Liver (tissue), 3 donors: ENCODE measurements around the gene SRP19.

Experiments used
- ATF3 ChIP-seq: IDR thresholded peaks from 2 replicates; pipeline ENCODE4 v1.6.1; 2016; ENCODE audit warnings: antibody characterized with exemption
- CTCF ChIP-seq: fragments of 150-350 bp; IDR thresholded peaks from 2 replicates; pipeline ENCODE4 v1.5.1; 2017; ENCODE audit warnings: improper control_type of control experiment, low read depth, low read length; ENCODE audit not compliant: missing input control
- EGR1 ChIP-seq, 2 donors: IDR thresholded peaks; 2 replicates each; pipeline ENCODE4 v1.6.1; 2016 to 2018; ENCODE audit warnings: antibody characterized with exemption in 2 of 2, low read depth in 2 of 2
- GABPA ChIP-seq, 2 donors: IDR thresholded peaks in 1 of 2; conservative IDR thresholded peaks in 1 of 2; 2 replicates each; pipeline ENCODE4 v1.6.1; 2016; ENCODE audit warnings: antibody characterized with exemption in 2 of 2, mild to moderate bottlenecking in 1 of 2, moderate library complexity in 1 of 2
- MAX ChIP-seq: IDR thresholded peaks from 2 replicates; pipeline ENCODE4 v1.6.1; 2016; ENCODE audit warnings: antibody characterized with exemption
- RAD21 ChIP-seq, 2 donors: IDR thresholded peaks; 2 replicates each; pipeline ENCODE4 v1.6.1; 2016; ENCODE audit warnings: antibody characterized with exemption in 2 of 2, mild to moderate bottlenecking in 2 of 2
- REST ChIP-seq: IDR thresholded peaks from 2 replicates; pipeline ENCODE4 v1.6.1; 2016; ENCODE audit warnings: antibody characterized with exemption, mild to moderate bottlenecking
- RXRA ChIP-seq, 2 donors: IDR thresholded peaks; 2 replicates each; pipeline ENCODE4 v1.6.1; 2017 to 2018; ENCODE audit warnings: antibody characterized with exemption in 2 of 2, mild to moderate bottlenecking in 1 of 2
- SP1 ChIP-seq: IDR thresholded peaks from 2 replicates; pipeline ENCODE4 v1.6.1; 2018; ENCODE audit warnings: antibody characterized with exemption, mild to moderate bottlenecking
- TAF1 ChIP-seq: conservative IDR thresholded peaks from 2 replicates; pipeline ENCODE4 v1.6.1; 2016; ENCODE audit warnings: antibody characterized with exemption, mild to moderate bottlenecking
- YY1 ChIP-seq: IDR thresholded peaks from 2 replicates; pipeline ENCODE4 v1.6.1; 2016; ENCODE audit warnings: antibody characterized with exemption, mild to moderate bottlenecking
- donor health status: healthy.
- donor health status: healthy.

GRCh38 chr5:112885001-112885400 is 23.9 kb downstream of the SRP19 start:
- TF ChIP-seq CTCF (no peak), MAX (no peak), GABPA (IDR thresholded peaks at IDR 0.05 in 1 of 2, conservative IDR thresholded peaks at IDR 0.05 in 1 of 2) (no peak), RAD21 (IDR thresholded peaks at IDR 0.05) (no peak), YY1 (no peak), TAF1 (no peak), ATF3 (no peak), RXRA (IDR thresholded peaks at IDR 0.05) (no peak), REST (no peak), SP1 (no peak), EGR1 (IDR thresholded peaks at IDR 0.05; ENCODE audit: low read depth in 2 of 2) (no peak)
